HG03460 (cell line): ENCODE results near the gene BUB3.

Source experiments
- ATAC-seq: cut with Tn5 transposase; IDR thresholded peaks from one replicate; pipeline ENCODE4 v1.9.1; 2021; ENCODE audit not compliant: unreplicated experiment

BUB3 gene

GRCh38 chr10:123202506-123202905, 48.3 kb downstream of the BUB3 start:
- no peak for ATAC-seq

- no peak for ATAC-seq
Measured at GRCh38 chr10:123203393-123204126, 49.4 kb downstream of the BUB3 start.

GRCh38 chr10:123204127-123204461, 49.9 kb downstream of the BUB3 start:
- ATAC-seq, result no peak

GRCh38 chr10:123205041-123205440, 50.8 kb downstream of the BUB3 start:
- ATAC-seq, result no peak

GRCh38 chr10:123212063-123212462, 57.9 kb downstream of the BUB3 start:
- ATAC-seq, result no peak

GRCh38 chr10:123212640-123213039, 58.4 kb downstream of the BUB3 start:
- ATAC-seq, result no peak

- ATAC-seq, result no peak
Measured at GRCh38 chr10:123213192-123213591, 59.0 kb downstream of the BUB3 start.
